Heart right ventricle (tissue), 16 donors: ENCODE results near the gene PCARE. TPM values are rescaled to one million over a fixed set of nuclear protein-coding genes. Genes with fewer than 3 reads are reported as not detected.

Experiments
- ATAC-seq, 8 donors: fragments of 200-7000 bp; cut with Tn5 transposase; one replicate each; pipeline ENCODE4 v1.9.1; 2020; ENCODE audit warnings: mild to moderate bottlenecking in 8 of 8, moderate library complexity in 8 of 8, moderate number of reproducible peaks in 1 of 8
- DNase-seq, 2 donors: peaks; one replicate each; pipeline ENCODE4 v3.0.0-alpha.2; 2020
- H3K27ac ChIP-seq, 10 donors: fragments of 200-600 bp; sonication (generic) in 2 of 10; one replicate each; pipeline versions ENCODE4 v1.5.0 to v1.8.0; 2020 to 2022; ENCODE audit warnings: mild to moderate bottlenecking in 3 of 10
- H3K27me3 ChIP-seq, 7 donors: fragments of 200-600 bp; one replicate each; pipeline ENCODE4 v1.8.0; 2021 to 2022; ENCODE audit warnings: mild to moderate bottlenecking in 2 of 7
- H3K36me3 ChIP-seq, 9 donors: fragments of 200-600 bp; sonication (generic) in 1 of 9; one replicate each; pipeline versions ENCODE4 v1.5.0 to v1.8.0; 2020 to 2022; ENCODE audit warnings: mild to moderate bottlenecking in 2 of 9
- H3K4me1 ChIP-seq, 9 donors: fragments of 200-600 bp; sonication (generic) in 1 of 9; one replicate each; pipeline versions ENCODE4 v1.5.0 to v1.8.0; 2020 to 2022; ENCODE audit warnings: mild to moderate bottlenecking in 4 of 9
- H3K4me3 ChIP-seq, 10 donors: fragments of 200-600 bp; sonication (generic) in 2 of 10; one replicate each; pipeline versions ENCODE4 v1.5.0 to v1.8.0; 2020 to 2022; ENCODE audit warnings: mild to moderate bottlenecking in 7 of 10, moderate library complexity in 2 of 10
- H3K9me3 ChIP-seq, 11 donors: fragments of 200-600 bp in 10 of 11; sonication (generic) in 2 of 11; one replicate each; pipeline versions ENCODE4 v1.5.0 to v1.8.0; 2013 to 2022; ENCODE audit warnings: mild to moderate bottlenecking in 2 of 11, control low read depth in 1 of 11, moderate library complexity in 1 of 11
- WGBS, 2 donors: extraction: QIAGEN DNeasy Blood & Tissue Kit; methylation state at CpG; one replicate each; pipeline ENCODE4 v1.1.7; 2013; ENCODE audit warnings: inconsistent platforms in 1 of 2; 5-methylcytosine and 5-hydroxymethylcytosine counted together
- intact Hi-C, 10 donors: fragments of 100-400 bp; cut with DNase I; formaldehyde crosslinking; loops; one replicate each; pipeline versions ENCODE4 v1.11.1 to v1.14.2; 2022
- polyA plus RNA-seq, 2 donors: library from polyadenylated mRNA; stranded (reverse); fragments of 200-250 nt; gene quantifications; one replicate each; pipeline ENCODE4 v1.2.3, GENCODE V29; 2013
- total RNA-seq, 10 donors: library from RNA; stranded (reverse); fragmentation: NEBNext Ultra II Directional in 3 of 10; extraction: Animal tissue kit (Norgen Biotek cat#: 25700) in 3 of 10; gene quantifications; one replicate each; pipeline versions ENCODE4 v1.2.1 to v1.2.4, GENCODE V29; 2021 to 2023
- TF ChIP-seq, protein P1 (sequence below), 9 donors: fragments of 200-600 bp; sonication (generic) in 2 of 9; IDR thresholded peaks; one replicate each; pipeline versions ENCODE4 v1.5.0 to v1.8.0; 2021 to 2022; ENCODE audit warnings: antibody characterized with exemption in 9 of 9, mild to moderate bottlenecking in 5 of 9, moderate library complexity in 1 of 9
- donor health status: Arrhythmogenic right ventricular cardiomyopathy.
- donor health status: ischemic (EF 13 %, LVEDD 7.1; RV severe dilation, severe dysfunction).
- donor health status: healthy with polysubstance abuse.
- donor health status: DM: no; HTN: yes; CAD: no.
- donor health status: DM: no; HTN: no; CAD: no.
- donor health status: ischemic (EF 25% LVEDD 6.9; RV normal size, moderate dysfunction).
- donor health status: ischemic (EF 25% LVEDD 5.7; RV mildly dilated, moderate dysfunction).
- donor health status: healthy.
- donor health status: DM: yes; HTN: yes; CAD: no.
- donor health status: Ischemic cardiomyopathy.
- donor health status: ischemic (EF 35%, LVEDD 5.7; RV mildly dilated, moderate dysfunction).
- donor health status: nonischemic (EF 11% LVEDD 7.7; RV severe dilation, severe dysfunction).
- donor health status: DM: yes; HTN: yes; CAD: no.
- donor health status: PGD.
- donor health status: ischemic (EF 29% LVEDD 5.4; RV normal size, mild dysfunction).
- donor health status: nonischemic (EF 23%, LVEDD 6.1; RV moderate dilation, normal function).

Gene PCARE
- total and polyA plus RNA-seq, 12 donors: 0.04 to 3.3 (median 1.1) TPM

DNA sequence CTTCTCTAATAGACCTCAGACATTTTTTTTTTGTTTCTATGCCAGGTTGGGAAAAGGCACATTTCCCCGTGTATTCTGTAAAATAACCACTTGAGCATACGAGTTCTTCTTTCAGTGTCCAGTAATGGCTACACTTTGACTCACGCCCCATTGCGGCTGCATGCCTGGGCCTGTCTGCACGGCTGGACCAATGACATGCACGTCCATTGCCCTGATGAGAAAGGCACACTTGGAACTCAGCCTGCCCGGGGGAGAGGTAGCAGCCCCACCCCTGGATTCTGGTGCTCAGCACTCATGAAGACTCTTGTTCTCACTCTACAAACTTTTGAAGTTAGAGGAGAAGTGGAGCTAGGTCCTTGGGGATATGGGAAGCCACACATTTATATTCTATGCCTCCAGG lies 5.8 kb downstream of the PCARE start:
- H3K9me3 ChIP-seq: no peaks in the 10 kb centered on the region
- ATAC-seq (no peak), DNase-seq (no peak)
- H3K27me3 ChIP-seq: peaks cover 0 to 7% (median 0%) of the 10 kb centered on the region in 7 donors
- peaks cover 0 to 15% (median 6%) of the 10 kb centered on the region in 9 donors for H3K4me1 ChIP-seq
- 79 to 81% methylated on average over 7 of the region's 7 CpGs for WGBS, 2 donors
- TF ChIP-seq, protein P1, sequence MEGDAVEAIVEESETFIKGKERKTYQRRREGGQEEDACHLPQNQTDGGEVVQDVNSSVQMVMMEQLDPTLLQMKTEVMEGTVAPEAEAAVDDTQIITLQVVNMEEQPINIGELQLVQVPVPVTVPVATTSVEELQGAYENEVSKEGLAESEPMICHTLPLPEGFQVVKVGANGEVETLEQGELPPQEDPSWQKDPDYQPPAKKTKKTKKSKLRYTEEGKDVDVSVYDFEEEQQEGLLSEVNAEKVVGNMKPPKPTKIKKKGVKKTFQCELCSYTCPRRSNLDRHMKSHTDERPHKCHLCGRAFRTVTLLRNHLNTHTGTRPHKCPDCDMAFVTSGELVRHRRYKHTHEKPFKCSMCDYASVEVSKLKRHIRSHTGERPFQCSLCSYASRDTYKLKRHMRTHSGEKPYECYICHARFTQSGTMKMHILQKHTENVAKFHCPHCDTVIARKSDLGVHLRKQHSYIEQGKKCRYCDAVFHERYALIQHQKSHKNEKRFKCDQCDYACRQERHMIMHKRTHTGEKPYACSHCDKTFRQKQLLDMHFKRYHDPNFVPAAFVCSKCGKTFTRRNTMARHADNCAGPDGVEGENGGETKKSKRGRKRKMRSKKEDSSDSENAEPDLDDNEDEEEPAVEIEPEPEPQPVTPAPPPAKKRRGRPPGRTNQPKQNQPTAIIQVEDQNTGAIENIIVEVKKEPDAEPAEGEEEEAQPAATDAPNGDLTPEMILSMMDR (IDR thresholded peaks at IDR 0.05): no peak
- no peak overlapping the region for H3K27ac ChIP-seq
- intact Hi-C loops: loop anchor here in 1 of 10 donors (5.0 kb wide), 1 partner anchor 49 kb away; the partner anchor contains the start of gene CLIP4
- H3K36me3 ChIP-seq: no peaks in the 10 kb centered on the region
- H3K4me3 ChIP-seq: no peak overlapping the region

DNA sequence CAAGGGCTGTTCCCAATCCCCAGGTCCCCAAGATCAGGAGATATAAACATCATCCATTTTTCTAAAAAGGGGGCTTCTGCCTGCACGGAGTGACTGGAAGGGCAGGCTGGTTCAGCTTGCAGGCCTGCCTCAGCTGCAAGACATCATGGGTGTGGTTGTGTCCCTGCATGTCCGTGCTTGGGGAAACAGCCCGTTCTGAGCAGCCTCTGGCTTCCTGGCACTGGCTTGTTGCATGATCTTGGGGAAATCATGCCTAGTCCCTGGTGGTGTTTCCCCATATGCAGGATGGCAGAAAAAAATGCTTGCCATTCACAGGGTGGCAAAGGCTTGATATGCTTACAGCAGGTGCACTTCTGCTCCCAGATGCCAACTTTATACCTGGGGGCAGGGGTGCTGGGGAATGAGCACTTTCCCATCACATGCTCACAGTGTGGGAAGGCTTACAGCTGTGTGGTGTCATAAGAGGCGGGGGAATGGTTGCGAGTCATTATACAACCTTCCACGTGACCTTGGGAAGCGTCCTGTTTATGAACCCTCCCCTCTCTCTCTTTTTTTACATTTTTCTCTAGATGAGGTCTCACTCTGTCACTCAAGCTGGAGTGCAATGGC lies 7.2 kb downstream of the PCARE start:
- intact Hi-C loops: loop anchor here in 1 of 10 donors (5.0 kb wide), 1 partner anchor 50 kb away; the partner anchor contains the start of gene CLIP4
- ATAC-seq: no peak
- Histone ChIP-seq H3K4me1 (peaks cover 0 to 21% (median 7%) of the 10 kb centered on the region in 9 donors), H3K27ac (no peak overlapping the region), H3K4me3 (no peak overlapping the region), H3K27me3 (peaks cover 0 to 7% (median 0%) of the 10 kb centered on the region in 7 donors), H3K36me3 (no peaks in the 10 kb centered on the region), H3K9me3 (no peaks in the 10 kb centered on the region)
- DNase-seq: no peak
- 65 to 73% methylated on average over 7 of the region's 7 CpGs for WGBS, 2 donors
- TF ChIP-seq, protein P1 (IDR thresholded peaks at IDR 0.05): no peak

DNA sequence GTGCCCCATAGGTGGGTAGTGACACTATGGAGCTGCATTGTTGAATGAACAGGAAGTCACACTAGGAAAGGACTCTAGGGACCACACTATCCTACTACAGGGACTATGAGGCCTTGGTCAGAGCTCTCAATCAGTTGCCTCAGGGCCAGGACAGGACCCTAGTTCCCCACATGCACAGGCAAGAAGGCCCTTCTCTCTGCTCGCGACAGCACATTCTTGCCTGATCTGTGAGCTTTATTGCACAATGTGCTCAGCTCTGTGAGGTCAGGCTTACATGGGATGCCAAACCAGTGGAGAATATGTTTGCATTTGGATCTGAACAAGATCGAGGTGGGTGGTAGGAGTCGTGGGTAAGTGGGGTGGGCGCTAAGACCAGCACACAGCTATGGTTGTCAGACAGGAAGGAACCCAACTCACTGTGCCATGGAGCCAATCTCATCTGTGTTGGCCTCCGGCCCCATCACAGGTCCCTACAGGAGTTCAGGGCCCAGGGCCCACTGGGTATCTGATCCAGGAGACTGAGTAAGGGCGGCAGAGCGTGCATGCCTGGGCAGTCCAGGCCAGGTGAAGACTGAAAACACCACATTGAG lies 8.0 kb downstream of the PCARE start:
- no peak overlapping the region for H3K27ac ChIP-seq
- TF ChIP-seq, protein P1 (IDR thresholded peaks at IDR 0.05): no peak
- peaks cover 0 to 21% (median 7%) of the 10 kb centered on the region in 9 donors for H3K4me1 ChIP-seq
- intact Hi-C loops: loop anchor here in 1 of 10 donors (5.0 kb wide), 1 partner anchor 51 kb away; the partner anchor contains the start of gene CLIP4
- no peaks in the 10 kb centered on the region for H3K36me3 ChIP-seq
- H3K4me3 ChIP-seq: no peak overlapping the region
- peaks cover 0 to 1% (median 0%) of the 10 kb centered on the region in 7 donors for H3K27me3 ChIP-seq
- DNase-seq (no peak), ATAC-seq (peak in 2 of 8 donors; percentile 35 to 37)
- WGBS, 2 donors: 84 to 91% methylated on average over 8 of the region's 8 CpGs
- no peaks in the 10 kb centered on the region for H3K9me3 ChIP-seq

DNA sequence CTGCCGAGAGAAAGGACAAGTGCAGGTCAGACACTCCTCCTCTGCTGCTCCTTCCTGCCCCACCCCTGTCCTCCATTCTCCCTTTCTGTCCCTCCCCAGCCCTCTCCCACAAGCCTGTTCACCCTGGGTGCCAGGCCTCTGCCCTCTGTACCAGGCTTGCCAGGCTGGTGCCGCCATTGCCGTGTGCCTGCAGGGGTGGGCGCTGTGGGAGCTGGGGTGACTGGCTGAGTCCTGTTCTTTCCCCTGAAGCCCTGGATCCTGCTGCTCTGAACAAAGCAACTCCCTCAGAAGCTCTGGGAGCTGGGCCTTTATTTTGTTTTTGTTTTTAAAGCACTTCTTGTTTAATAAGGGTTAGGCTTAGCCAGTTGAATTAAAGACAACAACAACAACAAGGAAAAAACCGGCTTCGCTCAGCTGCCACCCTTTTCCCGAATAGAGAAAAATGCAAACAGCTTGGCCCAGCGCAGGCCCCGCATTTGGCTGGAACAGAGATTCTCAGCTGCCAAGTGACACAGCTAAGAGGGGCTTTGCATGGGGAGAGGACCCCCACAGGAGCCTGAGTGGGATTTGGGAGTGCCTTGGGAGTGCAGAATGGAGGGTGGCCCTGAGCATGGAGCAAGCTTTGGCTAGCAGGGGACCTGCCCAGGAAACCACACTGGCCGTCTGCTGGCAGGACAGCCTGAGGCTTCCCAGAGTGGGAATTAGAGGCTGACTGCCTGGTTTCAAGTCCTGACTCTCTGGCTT lies 9.1 kb downstream of the PCARE start:
- peak overlapping the region in 5 of 10 donors; percentile 9 to 36 (median 27) for H3K27ac ChIP-seq
- no peak for DNase-seq
- H3K4me3 ChIP-seq: no peak overlapping the region
- H3K4me1 ChIP-seq: peaks cover 0 to 21% (median 7%) of the 10 kb centered on the region in 9 donors
- no peaks in the 10 kb centered on the region for H3K36me3 ChIP-seq
- intact Hi-C loops: loop anchor here in 1 of 10 donors (5.0 kb wide), 1 partner anchor 52 kb away; the partner anchor contains the start of gene CLIP4
- peak in 7 of 8 donors; percentile 10 to 61 (median 35) for ATAC-seq
- TF ChIP-seq, protein P1 (IDR thresholded peaks at IDR 0.05): no peak
- H3K27me3 ChIP-seq: no peaks in the 10 kb centered on the region
- H3K9me3 ChIP-seq: no peaks in the 10 kb centered on the region
- 58 to 74% methylated on average over 10 of the region's 10 CpGs for WGBS, 2 donors
